Activated B cell treated with CpG ODN at 0.5 μM for 24 hours (primary cell): ENCODE results near the gene COX5A. TPM values are rescaled to one million over a fixed set of nuclear protein-coding genes. Genes with fewer than 3 reads are reported as not detected.
"Not testable (repeated sequence)": the region's sequence is repeated elsewhere in the genome, so short reads cannot be mapped to it uniquely, and the experiment has no call there.

Experiments
- ATAC-seq: fragments of 200-7000 bp; cut with Tn5 transposase; one replicate; pipeline ENCODE4 v1.10.0; 2021; ENCODE audit warnings: low read depth, mild to moderate bottlenecking, moderate library complexity
- CTCF ChIA-PET: fragments of 350-600 bp; sonication (Branson Sonifier 250); formaldehyde crosslinking; loops from one replicate; lab custom pipeline; 2021; ENCODE audit warnings: antibody characterized with exemption; lab: Charles Lee
- POLR2A ChIA-PET: fragments of 350-600 bp; sonication (Branson Sonifier 250); formaldehyde crosslinking; loops from one replicate; lab custom pipeline; 2021; ENCODE audit warnings: antibody characterized with exemption; lab: Charles Lee
- DNase-seq: peaks from one replicate; pipeline ENCODE4 v3.0.0; 2022
- H3K27ac Mint-ChIP-seq: one replicate; pipeline ENCODE4 v1.8.0; 2020; ENCODE audit warnings: mixed read lengths
- H3K27me3 Mint-ChIP-seq: one replicate; pipeline ENCODE4 v1.8.0; 2021; ENCODE audit warnings: mixed read lengths
- H3K36me3 Mint-ChIP-seq: one replicate; pipeline ENCODE4 v1.8.0; 2021; ENCODE audit warnings: low read depth, mixed read lengths
- H3K4me1 Mint-ChIP-seq: one replicate; pipeline ENCODE4 v1.8.0; 2021; ENCODE audit warnings: mixed read lengths
- H3K4me3 Mint-ChIP-seq: one replicate; pipeline ENCODE4 v1.8.0; 2020; ENCODE audit warnings: mild to moderate bottlenecking, mixed read lengths
- H3K9me3 Mint-ChIP-seq: one replicate; pipeline ENCODE4 v1.8.0; 2020; ENCODE audit warnings: mixed read lengths
- intact Hi-C: fragments of 100-400 bp; cut with micrococcal nuclease; formaldehyde crosslinking; loops from one replicate; pipeline ENCODE4 v1.15.1; 2024
- total RNA-seq: library from RNA; stranded (reverse); gene quantifications from 2 replicates; pipeline ENCODE4 v1.2.3, GENCODE V29; 2022
- TF ChIP-seq, protein P1 (sequence below): fragments of 200-600 bp; IDR thresholded peaks from one replicate; pipeline ENCODE4 v1.8.0; 2022; ENCODE audit warnings: antibody characterized with exemption, mild to moderate bottlenecking

COX5A gene
- total RNA-seq, 1 donor from 2014 or later, result 150 TPM

DNA sequence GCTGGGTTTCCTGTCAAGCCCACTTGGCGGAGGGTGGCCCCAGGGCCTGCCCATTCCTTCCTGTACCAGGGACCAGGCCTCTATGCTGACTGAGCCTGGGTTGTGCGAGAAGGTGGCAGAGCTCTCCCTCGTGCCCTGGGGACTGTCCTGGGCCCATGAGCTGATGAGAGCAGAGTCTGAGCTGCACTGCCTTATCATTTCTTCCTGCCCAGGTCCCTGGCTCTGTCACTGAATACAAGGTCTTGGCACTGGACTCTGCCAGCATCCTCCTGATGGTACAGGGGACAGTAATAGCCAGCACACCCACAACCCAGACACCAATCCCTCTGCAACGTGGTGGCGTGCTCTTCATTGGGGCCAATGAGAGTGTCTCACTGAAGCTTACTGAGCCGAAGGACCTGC is 40.6 kb downstream of the COX5A start:
- Mint-ChIP-seq H3K27me3 (no peaks in the 10 kb centered on the region), H3K9me3 (no peaks in the 10 kb centered on the region), H3K27ac (no peak overlapping the region), H3K4me3 (no peak overlapping the region), H3K4me1 (peaks cover 28% of the 10 kb centered on the region), H3K36me3 (peaks cover 49% of the 10 kb centered on the region)
- DNase-seq, result no peak
- intact Hi-C loops, result no loop called here
- ChIA-PET CTCF (interaction anchor here (0.7 to 1.5 kb wide), 4 partner anchors 9 to 129 kb away, joined by 3 to 6 read pairs (median 4); no protein-coding TSS in a partner anchor), POLR2A (no interaction called here)
- TF ChIP-seq, protein P1, sequence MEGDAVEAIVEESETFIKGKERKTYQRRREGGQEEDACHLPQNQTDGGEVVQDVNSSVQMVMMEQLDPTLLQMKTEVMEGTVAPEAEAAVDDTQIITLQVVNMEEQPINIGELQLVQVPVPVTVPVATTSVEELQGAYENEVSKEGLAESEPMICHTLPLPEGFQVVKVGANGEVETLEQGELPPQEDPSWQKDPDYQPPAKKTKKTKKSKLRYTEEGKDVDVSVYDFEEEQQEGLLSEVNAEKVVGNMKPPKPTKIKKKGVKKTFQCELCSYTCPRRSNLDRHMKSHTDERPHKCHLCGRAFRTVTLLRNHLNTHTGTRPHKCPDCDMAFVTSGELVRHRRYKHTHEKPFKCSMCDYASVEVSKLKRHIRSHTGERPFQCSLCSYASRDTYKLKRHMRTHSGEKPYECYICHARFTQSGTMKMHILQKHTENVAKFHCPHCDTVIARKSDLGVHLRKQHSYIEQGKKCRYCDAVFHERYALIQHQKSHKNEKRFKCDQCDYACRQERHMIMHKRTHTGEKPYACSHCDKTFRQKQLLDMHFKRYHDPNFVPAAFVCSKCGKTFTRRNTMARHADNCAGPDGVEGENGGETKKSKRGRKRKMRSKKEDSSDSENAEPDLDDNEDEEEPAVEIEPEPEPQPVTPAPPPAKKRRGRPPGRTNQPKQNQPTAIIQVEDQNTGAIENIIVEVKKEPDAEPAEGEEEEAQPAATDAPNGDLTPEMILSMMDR, result no peak
- no peak for ATAC-seq

DNA sequence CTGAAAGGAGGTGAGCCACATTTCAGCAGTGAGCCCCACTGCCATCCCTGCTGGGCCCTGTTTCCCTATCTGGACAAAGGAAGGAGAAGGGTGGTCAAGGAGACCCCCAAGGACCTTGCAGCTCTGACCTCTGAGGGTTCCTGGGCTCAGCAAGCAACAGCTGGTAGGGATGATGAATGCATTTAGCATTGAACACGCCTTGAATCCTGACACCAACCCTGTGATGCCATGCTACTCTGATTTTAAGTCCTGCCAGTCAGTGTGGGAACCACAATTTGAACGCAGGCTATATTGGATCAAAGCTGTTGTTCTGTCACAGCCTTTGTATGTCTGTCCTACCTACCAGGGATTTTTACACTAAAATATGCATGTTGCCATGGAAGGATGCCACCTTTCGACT is 41.6 kb downstream of the COX5A start:
- Mint-ChIP-seq H3K4me1 (peaks cover 23% of the 10 kb centered on the region), H3K27ac (no peak overlapping the region)

DNA sequence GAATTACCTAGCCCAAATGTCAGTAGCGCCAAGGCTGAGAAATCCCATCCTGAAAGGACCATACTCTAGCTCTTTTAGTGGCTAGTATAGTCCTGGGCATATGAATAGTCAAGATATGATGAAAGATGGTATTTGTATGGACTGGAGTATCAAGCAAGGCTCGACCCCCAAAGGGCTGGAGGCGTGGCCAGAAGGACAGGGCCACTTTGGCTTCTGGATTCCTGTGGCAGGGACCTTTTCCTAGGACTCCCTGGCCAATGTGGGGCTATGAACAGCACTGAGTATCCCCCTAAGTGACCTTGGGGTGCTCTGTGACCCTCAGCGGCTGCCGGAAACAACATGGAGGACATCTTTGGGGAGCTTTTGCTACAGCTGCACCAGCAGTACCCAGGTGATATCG is 42.0 kb downstream of the COX5A start:
- H3K9me3 Mint-ChIP-seq, result no peaks in the 10 kb centered on the region
- TF ChIP-seq, protein P1, result no peak
- H3K36me3 Mint-ChIP-seq, result peaks cover 44% of the 10 kb centered on the region
- no peak for ATAC-seq
- ChIA-PET POLR2A (interaction anchor here (0.6 to 1.6 kb wide), 4 partner anchors 11 to 118 kb away, joined by 3 to 13 read pairs (median 4); partner anchors contain the start of gene FAM219B), CTCF (no interaction called here)
- DNase-seq, result no peak
- no peak overlapping the region for H3K4me3 Mint-ChIP-seq
- H3K4me1 Mint-ChIP-seq, result peaks cover 27% of the 10 kb centered on the region
- H3K27me3 Mint-ChIP-seq, result no peaks in the 10 kb centered on the region
- intact Hi-C loops, result no loop called here
- no peak overlapping the region for H3K27ac Mint-ChIP-seq

More for the DNA sequence above, 41.6 kb downstream of the COX5A start:
- ChIA-PET POLR2A (interaction anchor here (0.6 to 1.6 kb wide), 3 partner anchors 10 to 119 kb away, joined by 3 to 13 read pairs (median 6); partner anchors contain the start of gene FAM219B), CTCF (no interaction called here)
- Mint-ChIP-seq H3K4me3 (no peak overlapping the region), H3K9me3 (no peaks in the 10 kb centered on the region), H3K36me3 (peaks cover 44% of the 10 kb centered on the region), H3K27me3 (no peaks in the 10 kb centered on the region)
- intact Hi-C loops, result no loop called here
- ATAC-seq, result no peak
- DNase-seq, result no peak
- TF ChIP-seq, protein P1, result no peak

DNA sequence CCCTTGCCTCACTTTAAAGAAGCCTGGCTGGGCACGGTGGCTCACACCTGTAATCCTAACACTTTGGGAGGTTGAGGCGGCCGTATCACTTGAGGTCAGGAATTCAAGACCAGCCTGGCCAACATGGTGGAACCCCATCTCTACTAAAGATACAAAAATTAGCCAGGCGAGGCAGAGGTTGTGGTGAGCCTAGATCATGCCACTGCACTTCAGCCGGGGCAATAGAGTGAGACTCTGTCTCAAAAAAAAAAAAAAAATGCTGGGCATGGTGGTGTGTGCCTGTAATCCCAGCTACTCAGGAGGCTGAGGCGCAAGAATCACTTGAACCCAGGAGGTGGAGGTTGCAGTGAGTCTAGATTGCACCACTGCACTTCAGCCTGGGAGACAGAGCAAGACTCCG is 43.5 kb downstream of the COX5A start:
- CTCF ChIA-PET, ATAC-seq, H3K27me3 Mint-ChIP-seq, H3K4me3 Mint-ChIP-seq, H3K9me3 Mint-ChIP-seq, intact Hi-C loops, H3K27ac Mint-ChIP-seq, DNase-seq: not testable (repeated sequence)
- POLR2A ChIA-PET, result interaction anchor here (0.6 to 0.7 kb wide), 2 partner anchors 12 to 108 kb away, joined by 3 to 6 read pairs; no protein-coding TSS in a partner anchor
- H3K4me1 Mint-ChIP-seq, result peaks cover 41% of the 10 kb centered on the region
- peaks cover 35% of the 10 kb centered on the region for H3K36me3 Mint-ChIP-seq

DNA sequence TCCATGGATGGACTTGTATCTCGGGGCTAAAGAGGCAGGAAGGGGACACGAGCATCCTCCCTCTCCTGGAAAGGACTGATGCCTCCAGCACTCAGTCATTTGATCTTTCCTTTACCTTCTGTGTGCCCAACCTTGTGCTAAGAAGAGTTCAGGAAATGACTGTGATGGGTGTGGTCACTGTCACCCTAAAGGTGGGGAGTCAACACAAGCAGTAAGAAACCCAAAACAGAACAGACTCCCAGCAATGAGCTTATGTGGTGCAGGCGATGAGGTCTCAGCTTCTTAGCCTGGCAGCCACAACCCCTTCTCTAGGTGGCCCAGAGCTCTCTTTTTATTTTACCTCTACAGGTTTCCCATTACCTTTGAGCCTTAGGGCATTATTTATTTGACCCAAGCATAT is 44.2 kb downstream of the COX5A start:
- ChIA-PET CTCF (no interaction called here), POLR2A (interaction anchor here (0.6 kb wide), 1 partner anchor 116 kb away, joined by 3 read pairs; no protein-coding TSS in a partner anchor)
- TF ChIP-seq, protein P1, result no peak
- intact Hi-C loops, result no loop called here
- DNase-seq (no peak), ATAC-seq (no peak)
- H3K27me3 Mint-ChIP-seq, result no peaks in the 10 kb centered on the region
- H3K27ac Mint-ChIP-seq, result peak overlapping the region; percentile 56
- H3K36me3 Mint-ChIP-seq, result peaks cover 29% of the 10 kb centered on the region
- no peaks in the 10 kb centered on the region for H3K9me3 Mint-ChIP-seq
- H3K4me1 Mint-ChIP-seq, result peaks cover 45% of the 10 kb centered on the region
- H3K4me3 Mint-ChIP-seq, result peak overlapping the region; percentile 6
